ENCODE results near the gene MRTFB. TPM values are rescaled to one million over a fixed set of nuclear protein-coding genes. Genes with fewer than 3 reads are reported as not detected.
"Not testable (repeated sequence)": the region's sequence is repeated elsewhere in the genome, so short reads cannot be mapped to it uniquely, and the experiment has no call there.

Gene MRTFB
- total RNA-seq, 1 donor from 2014 or later = 115 TPM

DNA sequence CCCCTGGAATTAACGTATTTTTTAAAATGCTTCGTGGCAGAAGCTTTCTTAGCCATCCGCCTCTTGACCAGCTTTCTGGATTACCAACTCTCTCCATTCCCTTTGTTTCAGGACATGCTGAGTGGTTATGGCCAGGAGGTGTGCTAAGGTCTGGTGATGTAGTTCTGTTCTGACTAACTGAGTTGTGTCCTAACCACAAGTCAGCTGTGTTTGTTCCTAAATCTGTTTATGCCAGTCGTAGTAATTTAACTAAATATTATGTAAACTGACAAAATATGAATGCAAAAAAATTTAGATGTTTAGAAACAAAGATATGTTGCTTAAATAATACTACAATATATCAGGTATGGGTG lies 61.6 kb downstream of the MRTFB start:
- no peak for DNase-seq (ENCODE audit: low spot score)

DNA sequence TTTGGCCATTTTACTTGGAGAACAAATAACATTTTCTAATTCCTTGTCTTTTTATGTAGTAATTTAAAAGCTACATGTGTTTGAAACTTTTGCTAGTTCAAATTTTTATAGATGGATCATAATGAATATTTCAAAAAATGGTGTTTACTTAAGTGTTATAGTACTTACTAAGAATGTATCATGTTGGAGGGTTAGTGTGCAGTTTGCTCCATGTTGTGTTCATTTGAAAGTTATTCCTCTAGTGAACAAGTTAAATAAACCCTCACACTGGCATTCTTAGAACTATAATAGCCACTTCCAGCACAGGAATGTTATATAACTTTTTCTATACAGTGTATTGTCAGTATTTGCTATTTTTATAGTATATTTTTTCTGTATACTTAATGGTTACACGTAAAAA lies 62.8 kb downstream of the MRTFB start:
- DNase-seq (ENCODE audit: low spot score) = no peak

DNA sequence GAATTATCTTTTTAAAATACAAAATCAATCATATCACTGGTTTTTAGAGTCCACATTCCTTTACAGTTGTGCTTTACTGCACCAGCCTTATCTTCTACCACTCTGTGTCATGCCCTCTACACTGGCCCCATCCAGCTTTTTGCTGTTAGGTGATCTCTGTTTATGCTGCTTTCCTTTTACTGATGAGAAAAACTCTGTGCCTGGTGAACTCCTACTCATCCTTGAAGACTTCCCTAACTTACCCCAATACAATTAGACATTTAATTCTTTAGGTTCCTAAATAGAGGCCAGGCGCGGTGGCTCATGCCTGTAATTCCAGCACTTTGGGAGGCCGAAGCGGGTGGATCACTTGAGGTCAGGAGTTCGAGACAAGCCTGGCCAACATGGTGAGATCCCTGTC lies 64.6 kb downstream of the MRTFB start:
- DNase-seq (ENCODE audit: low spot score) = no peak

DNA sequence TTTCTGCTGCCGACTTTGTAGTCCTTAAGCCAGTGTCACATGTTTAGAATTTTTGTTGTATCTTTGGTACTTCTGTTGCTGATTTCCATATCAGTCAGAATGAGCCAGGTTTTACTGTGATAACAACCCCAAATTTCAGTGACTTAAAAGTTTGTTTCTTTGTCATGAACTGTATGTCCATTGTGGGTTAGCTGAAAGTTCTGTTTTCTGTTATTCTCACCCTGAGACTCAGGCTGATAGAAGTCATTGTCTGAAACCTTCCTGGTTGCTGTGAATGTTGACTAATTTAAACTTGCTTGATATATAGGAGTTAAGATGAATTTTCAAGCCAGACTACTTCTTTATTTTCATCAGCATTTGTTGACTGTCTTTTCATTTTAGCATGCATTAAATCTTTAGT lies 68.8 kb downstream of the MRTFB start:
- no peak for DNase-seq (ENCODE audit: low spot score)

DNA sequence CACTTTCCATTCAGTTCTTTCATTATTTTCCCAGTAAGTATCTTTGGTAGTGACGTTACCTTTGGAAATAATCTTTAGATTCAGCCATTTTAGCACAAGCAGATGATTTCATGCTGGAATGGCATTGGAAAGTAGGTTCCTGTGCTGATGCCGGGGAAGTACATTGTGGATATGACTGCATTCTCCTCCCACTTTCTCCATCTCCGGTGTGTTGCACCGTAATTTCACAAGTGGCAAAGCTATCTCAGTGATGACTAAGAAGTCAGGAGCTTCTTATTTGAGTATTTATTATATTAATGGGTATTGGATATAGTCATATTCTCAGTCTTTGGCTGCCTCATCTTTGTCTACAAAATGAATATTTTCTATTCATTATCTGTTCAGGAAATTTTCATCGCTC lies 69.8 kb downstream of the MRTFB start:
- no peak for DNase-seq (ENCODE audit: low spot score)

DNA sequence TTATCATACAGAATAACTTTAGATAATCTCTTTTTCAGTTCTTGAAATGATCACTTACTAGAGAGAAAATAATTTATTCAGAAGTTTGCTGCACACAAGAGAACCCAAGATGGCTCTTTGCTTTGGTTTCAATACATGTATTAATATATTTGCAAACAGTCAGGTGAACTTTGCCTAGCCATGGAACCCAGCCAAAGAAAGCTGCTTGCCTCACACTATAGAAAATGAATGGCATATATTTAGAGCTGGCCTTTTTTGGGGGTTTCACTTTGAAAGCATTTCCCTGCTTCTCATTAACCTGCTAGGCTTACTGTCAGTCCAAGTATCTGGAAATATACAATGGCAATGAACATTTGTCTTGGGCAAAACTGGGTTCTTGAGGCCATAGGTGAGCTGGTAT lies 75.3 kb downstream of the MRTFB start:
- DNase-seq (ENCODE audit: low spot score) = no peak

DNA sequence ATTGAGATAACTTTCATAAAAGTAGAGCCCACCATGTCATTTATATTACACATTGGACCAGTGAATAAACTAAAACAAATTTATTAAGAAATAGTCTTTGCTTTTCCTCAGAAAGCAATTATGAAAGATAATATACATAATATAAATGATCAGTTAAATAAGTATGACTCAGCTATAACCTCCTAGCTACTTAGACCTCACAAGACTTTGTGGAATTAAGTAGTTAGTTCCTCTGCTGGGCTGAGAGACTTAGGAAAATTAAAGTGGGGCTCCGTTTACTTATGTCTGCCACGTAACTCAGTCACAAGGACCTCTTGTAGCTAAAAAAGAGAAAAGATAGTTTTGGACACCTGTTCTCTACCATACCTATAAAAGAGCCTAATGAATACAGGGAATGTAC lies 76.9 kb downstream of the MRTFB start:
- DNase-seq (ENCODE audit: low spot score) = no peak

DNA sequence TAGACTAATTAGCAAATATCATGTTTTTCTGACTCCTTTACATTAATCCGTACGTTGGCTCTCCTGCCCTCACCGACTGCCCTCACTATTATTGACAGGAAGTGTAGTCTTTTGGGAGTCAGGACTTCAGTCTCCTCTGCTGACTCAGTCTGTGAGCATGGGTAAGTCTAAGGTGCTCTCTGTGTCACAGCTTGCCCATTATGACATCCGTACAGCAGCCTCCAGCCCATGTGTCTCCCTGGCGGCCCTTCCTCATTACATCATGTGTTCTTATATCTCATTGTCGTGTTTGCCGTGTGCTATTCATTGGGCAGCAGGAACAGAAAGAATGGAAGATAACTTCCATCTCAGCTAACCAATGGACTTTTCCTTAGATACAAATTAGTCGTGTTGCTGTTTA lies 77.5 kb downstream of the MRTFB start:
- no peak for DNase-seq (ENCODE audit: low spot score)

DNA sequence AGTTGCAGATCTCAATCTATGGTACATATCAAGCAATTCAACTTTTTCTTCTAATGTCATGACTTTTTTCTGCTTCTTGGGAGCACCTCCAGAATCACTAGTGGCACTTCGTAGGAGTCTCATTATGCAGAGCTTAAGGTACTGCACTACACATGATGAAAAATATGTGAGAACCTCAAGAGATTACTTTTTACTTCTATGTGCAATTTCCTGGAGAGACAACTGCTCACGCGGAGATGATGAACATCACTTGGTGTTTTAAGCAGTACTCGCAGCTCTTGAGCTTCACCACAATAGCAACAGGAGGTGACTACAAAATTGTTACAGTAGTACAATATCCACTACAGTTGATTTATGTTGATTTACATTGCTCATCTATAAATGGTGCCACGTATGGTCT lies 79.7 kb downstream of the MRTFB start:
- DNase-seq (ENCODE audit: low spot score) = no peak

DNA sequence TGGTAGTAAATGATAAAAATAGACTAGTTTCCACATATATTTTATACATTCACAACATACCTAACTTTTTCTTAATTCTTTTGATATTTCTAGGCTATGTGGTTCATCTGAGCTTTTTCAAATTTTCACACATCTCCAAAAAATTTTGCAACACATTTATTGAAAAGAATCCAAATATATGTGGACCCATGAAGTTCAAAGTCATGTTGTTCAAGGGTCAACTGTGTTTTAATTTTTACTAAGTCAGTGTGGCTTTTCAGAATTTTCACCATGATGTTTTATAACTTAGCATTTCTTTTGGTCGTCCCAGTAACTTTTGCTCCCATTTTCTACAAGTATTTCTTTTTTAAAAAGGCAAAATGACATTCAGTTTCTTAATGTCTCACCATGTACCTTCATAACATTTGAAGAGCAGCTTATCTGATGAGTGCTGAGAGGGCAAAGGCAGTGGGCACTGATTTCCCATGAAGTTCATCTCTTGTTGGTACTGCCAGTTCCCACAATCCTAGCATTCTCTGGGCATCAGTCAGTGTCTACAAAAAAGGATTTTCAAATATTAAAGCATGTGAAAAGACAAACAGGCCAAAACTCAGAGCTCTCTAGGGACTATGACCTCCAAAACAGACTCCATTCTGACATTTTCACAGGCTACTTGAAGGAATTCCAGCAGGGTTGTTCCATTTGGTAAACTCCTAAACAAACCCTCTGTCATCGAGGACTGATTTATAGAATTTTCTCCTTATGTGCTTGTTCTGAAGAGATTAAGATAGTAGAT lies 80.3 kb downstream of the MRTFB start:
- no peak for DNase-seq (ENCODE audit: low spot score)

DNA sequence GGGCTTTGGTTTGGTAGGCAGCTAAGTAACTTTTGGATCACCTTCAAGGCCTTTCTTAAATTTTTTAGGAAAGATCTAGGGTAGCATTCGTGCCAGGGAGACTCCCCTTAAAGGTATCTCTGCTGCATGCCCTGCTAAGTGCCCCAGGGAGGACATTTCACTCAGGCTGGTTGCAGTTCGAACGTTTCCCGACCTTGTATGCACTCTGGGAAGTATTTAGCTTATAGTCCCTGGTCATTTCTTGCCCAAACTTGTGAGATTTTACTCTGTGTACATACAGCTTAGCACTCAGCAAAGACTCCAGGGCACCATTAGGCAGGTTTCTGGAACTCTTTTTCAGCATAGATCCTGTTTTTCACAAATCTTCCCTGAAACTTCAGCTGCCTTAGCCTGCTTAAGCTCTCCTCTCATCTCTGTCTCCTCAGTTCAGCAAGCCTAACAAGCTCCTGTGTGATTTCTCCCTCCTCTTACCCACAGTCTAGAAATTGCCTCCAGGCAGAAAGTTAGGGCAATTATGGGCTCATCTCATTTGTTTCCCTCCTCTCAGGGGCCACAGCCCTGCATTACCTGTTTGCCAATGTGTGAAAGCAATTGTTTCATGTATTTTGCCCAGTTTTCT lies 84.6 kb downstream of the MRTFB start:
- DNase-seq (ENCODE audit: low spot score) = no peak

DNA sequence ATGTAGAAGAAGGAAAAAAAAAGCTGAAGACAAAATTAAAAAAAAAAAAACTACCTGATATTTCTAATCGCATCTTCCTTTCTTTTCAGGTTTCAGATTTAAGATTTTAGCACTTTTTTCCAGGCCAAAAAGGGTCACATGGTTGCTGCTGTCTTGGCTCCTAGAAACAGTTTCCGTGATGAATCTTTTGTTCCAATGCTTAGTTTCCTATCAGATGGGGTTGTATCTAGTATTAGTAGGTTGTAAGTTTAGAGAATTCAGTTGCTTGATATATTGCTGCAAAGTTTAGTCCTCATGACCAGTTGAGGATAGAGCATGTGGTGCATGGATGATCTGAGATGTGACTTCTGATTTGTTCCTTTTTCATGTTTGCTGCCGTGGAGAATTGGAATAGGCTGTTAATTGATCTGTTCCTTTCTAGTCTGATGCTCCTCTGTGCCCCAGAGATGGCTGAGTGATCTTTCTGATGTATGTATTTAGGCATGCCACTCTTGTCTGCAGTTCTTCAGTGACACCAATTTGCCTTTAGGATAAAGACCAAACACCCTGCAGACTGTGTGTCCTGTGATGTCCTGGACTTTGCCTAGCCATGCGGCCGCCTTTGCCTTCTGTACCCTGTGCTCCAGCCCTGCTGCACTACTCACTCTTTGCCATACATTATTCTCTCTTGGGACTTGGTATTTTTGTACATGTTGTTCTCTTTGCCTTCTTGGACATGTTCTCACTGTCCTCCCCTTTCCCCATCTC lies 94.0 kb downstream of the MRTFB start:
- no peak for DNase-seq (ENCODE audit: low spot score)

DNA sequence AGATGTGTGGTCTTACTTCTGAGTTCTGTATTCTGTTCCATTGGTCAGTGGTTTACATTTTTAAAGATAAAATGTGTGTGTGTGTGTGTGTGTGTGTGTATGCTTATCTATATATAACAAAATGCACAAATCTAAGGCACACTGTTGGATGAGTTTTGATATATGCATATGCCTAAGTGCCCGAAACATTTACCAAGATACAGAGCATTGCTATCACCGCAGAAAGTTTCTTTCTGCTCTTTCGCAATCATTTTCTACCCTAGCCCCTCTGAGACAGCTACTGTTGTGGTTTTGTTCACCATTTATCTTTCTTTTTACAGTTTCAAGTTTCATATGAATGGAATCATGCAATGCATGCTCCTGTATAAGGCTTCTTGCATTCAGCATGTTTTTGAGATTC lies 97.0 kb downstream of the MRTFB start:
- no peak for DNase-seq (ENCODE audit: low spot score)

DNA sequence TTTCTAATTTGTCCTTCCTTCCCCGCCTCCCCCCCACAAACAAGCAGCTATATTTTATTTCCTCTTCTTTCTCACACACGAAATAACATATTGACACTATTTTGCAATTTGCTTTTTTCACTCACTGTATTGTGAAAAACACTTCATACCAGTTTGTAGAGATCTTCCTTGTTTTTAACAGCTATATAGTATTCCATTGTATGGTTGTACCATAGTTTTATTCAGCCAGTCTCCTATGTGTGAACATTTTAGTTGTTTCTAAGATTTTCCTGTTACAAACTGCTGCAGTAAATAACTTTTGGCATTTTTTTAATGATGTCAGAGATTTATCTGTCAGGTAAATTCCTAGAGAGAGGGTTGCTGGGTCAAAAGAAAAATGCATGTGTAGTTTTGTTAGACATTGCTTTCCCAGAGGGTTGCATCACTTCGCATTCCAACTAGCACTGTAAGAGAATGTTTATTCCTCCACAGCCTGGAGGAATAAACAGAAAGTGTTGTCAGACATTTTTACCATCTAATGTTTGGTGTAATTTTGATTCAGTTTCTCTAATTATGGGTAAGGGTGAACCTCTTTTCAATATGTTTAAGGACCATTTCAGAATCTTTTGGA lies 101.2 kb downstream of the MRTFB start:
- no peak for DNase-seq (ENCODE audit: low spot score)

DNA sequence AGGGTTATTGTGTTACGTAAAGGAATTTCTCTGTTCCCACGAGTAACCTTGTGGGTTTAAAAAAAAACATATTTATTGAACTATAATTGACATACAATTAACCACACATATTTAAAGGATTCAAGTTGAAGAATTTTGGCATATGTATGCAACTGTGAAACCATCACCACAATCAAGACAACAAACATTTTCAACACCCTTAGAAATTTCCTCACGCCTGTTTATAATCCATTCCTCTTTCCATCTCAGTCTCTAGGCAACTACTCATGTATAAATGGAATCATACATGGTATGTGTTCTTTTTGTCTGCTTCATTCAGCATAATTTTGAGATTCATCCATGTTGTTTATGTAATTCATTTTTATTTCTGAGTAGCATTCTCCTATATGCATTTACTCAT lies 104.0 kb downstream of the MRTFB start:
- no peak for DNase-seq (ENCODE audit: low spot score)

DNA sequence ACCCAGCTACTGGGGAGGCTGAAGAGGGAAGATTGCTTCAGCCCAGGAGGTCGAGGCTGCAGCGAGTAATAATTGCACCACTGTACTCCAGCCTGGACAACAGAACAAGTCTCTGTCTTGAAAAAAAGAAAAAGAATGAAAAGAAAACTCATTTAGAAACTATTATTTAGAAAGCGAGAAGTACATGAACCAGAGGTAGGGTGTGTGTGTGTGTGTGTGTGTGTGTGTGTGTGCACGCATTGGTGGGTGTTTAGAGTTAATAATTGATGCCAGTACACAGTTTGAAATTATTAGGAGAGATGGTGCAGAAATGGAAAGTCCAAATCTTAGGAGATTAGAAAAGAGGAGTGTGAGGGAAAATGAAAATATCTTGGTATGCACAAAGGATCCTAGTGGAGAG lies 106.6 kb downstream of the MRTFB start:
- no peak for DNase-seq (ENCODE audit: low spot score)

DNA sequence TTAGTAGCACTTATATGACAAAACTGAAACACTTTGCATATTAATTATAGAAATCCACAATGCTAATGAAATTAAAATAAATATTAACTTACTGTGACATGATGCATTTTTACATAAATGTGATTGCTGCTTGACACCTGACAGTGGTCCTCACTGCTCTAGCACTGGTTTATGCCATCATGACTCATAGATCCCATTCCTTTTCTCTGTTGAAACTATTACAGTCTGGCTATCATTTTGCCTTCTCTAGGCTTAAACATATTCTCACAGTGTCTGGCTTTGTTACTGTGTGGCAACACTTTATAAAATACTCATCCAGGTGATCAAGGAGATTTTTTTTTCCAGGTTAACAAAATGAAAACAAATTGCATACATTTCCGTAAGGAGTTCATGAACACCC lies 108.0 kb downstream of the MRTFB start:
- DNase-seq (ENCODE audit: low spot score) = no peak

DNA sequence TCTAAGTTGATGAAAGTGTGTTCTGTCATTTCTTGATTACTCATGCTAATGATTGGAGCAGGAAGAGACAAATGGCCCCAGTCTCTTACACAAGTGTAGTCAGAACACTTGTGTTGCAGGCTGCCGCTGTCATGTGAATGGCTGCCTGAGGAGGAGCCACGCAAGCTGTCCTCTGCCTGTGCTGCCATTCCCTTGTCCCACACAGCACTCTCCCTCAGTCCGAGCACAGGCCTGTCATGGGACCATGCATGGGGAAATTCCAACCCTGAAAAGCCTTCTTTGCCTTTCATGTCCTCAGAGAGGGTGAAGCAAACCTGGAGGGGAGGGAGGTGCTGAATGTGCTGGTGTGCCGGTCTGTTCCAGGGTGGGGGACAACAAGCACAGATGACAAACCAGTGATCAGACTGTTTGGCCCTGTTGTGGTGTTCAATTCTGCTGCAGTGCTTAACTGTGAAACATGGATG lies 109.4 kb downstream of the MRTFB start:
- DNase-seq (ENCODE audit: low spot score) = no peak

DNA sequence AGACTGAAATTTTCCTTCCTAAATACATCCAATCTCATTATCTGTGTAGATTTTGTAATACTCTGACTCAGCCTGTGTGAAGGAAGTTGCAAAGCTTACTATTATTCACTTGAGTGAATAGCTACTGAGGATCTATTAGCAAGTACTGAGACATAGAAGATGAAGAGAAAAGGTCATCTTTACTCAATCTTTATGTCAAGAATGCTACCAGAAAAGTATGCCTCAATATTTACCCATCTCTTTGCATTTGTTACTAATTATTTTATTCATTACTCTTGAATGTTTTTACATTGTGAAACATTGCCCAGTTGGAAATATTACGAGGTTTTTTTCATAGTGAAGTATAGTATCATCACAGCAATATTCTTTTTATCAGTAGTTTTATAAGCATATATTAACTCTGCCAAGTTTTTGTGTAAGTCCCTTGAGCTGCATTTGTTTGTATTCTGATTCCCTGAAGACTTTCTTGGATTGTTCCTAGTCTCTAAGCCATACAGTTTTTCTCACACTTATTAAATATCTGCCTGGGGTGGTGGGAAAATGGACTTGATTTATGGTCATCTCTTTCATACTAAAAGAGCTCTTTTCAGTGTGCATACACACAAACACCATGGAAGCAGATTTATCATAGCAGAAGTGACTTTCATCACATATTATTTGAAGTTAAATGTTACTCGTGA lies 110.4 kb downstream of the MRTFB start:
- DNase-seq (ENCODE audit: low spot score) = no peak

DNA sequence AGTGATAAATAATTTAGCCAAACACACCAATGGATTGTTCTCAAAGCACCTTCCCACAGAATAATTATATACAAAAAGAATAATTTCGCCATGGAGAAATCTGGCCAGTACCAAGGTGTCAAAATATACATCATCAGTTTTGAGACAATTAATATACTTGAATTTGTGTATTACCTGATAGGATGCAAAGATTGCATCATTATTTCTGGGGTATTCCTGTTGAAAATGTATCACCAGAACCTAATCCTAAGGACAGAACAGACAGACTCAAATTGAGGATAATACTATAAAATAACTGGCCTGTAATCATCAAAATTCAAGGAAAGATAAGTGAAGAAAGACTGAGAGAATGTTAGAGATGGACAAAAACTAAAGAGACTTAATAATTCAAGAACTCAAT lies 111.9 kb downstream of the MRTFB start:
- no peak for DNase-seq (ENCODE audit: low spot score)

DNA sequence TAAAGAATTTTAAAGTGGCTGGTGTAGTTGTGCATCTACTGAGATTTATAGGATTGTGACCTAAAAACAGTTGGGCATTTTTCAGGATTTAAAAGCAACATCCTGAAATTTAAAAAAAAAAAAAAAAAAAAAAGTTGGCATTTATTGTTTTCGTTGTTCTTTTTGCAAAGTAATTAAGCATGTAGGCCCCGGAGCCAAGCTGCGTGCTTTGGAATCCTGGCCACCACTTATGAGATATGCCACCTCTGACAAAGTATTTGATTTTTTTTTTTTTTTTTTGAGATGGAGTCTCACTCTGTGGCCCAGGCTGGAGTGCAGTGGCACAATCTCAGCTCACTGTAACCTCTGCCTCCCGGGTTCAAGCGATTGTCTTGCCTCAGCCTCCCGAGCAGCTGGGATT lies 112.8 kb downstream of the MRTFB start:
- not testable (repeated sequence) for DNase-seq (ENCODE audit: low spot score)
